ENCODE results near the gene GPX2.

The GPX2 gene

GRCh38 chr14:64942531-64943111 is at the start of gene GPX2:
GPX2 (minus strand) TSS chr14:64942745; CDS start chr14:64942726, 19 bp downstream.
- no peaks in the 10 kb centered on the region for H3K27me3 ChIP-seq
- TF ChIP-seq CTCF (IDR thresholded peaks at IDR 0.05), result no peak
- DNase-seq, result no peak
- no peak within 1 kb of the TSS for H3K27ac ChIP-seq
- no peak within 1 kb of the TSS for H3K4me3 ChIP-seq
- H3K4me1 ChIP-seq, result peaks cover 0 to 3% (median 1%) of the 10 kb centered on the region in 4 donors
- intact Hi-C loops (cut with DNase I; ENCODE audit: low total_unique reads), result no loop called here
- H3K9me3 ChIP-seq, result no peaks in the 10 kb centered on the region
- H3K36me3 ChIP-seq, result peaks cover 0 to 60% (median 35%) of the 10 kb centered on the region in 3 donors

GRCh38 chr14:64990939-64991338 is 48.4 kb upstream of the GPX2 start:
- no peaks in the 10 kb centered on the region for H3K9me3 ChIP-seq
- no peak for TF ChIP-seq CTCF (IDR thresholded peaks at IDR 0.05)
- no peak overlapping the region for H3K27ac ChIP-seq
- no peaks in the 10 kb centered on the region for H3K27me3 ChIP-seq
- intact Hi-C loops (cut with DNase I; ENCODE audit: low total_unique reads), result no loop called here
- no peak overlapping the region for H3K4me3 ChIP-seq
- peaks cover 0 to 12% (median 10%) of the 10 kb centered on the region in 4 donors for H3K4me1 ChIP-seq
- H3K36me3 ChIP-seq, result no peaks in the 10 kb centered on the region
- DNase-seq, result no peak

- no peaks in the 10 kb centered on the region for H3K9me3 ChIP-seq
- DNase-seq, result no peak
- intact Hi-C loops (cut with DNase I; ENCODE audit: low total_unique reads), result no loop called here
- no peaks in the 10 kb centered on the region for H3K36me3 ChIP-seq
- no peaks in the 10 kb centered on the region for H3K27me3 ChIP-seq
- no peak for TF ChIP-seq CTCF (IDR thresholded peaks at IDR 0.05)
- H3K27ac ChIP-seq, result no peak overlapping the region
- H3K4me3 ChIP-seq, result no peak overlapping the region
- H3K4me1 ChIP-seq, result peaks cover 0 to 12% (median 10%) of the 10 kb centered on the region in 4 donors
These were observed 47.8 kb upstream of the GPX2 start for GRCh38 chr14:64990296-64990695.

GRCh38 chr14:64987438-64987767 is 44.9 kb upstream of the GPX2 start:
- Histone ChIP-seq H3K27me3 (no peaks in the 10 kb centered on the region), H3K27ac (peak overlapping the region; percentile 83 to 89), H3K9me3 (no peaks in the 10 kb centered on the region), H3K36me3 (no peaks in the 10 kb centered on the region), H3K4me1 (peaks cover 0 to 15% (median 11%) of the 10 kb centered on the region in 4 donors), H3K4me3 (peak overlapping the region; percentile 68 to 72)
- no peak for DNase-seq
- TF ChIP-seq CTCF (IDR thresholded peaks at IDR 0.05), result no peak
- intact Hi-C loops (cut with DNase I; ENCODE audit: low total_unique reads), result loop anchor here (5.0 to 10.0 kb wide), 2 partner anchors 75 to 837 kb away; partner anchors contain the start of gene CHURC1

- peaks cover 0 to 15% (median 11%) of the 10 kb centered on the region in 4 donors for H3K4me1 ChIP-seq
- intact Hi-C loops (cut with DNase I; ENCODE audit: low total_unique reads), result loop anchor here (5.0 to 10.0 kb wide), 2 partner anchors 75 to 838 kb away; partner anchors contain the start of gene CHURC1
- no peaks in the 10 kb centered on the region for H3K36me3 ChIP-seq
- DNase-seq, result peak; percentile 95 to 97
- TF ChIP-seq CTCF (IDR thresholded peaks at IDR 0.05), result peak; percentile 61 to 79
- peak within 1 kb of the TSS; percentile 68 to 72 for H3K4me3 ChIP-seq
- peak within 1 kb of the TSS; percentile 83 to 89 for H3K27ac ChIP-seq
- no peaks in the 10 kb centered on the region for H3K9me3 ChIP-seq
- no peaks in the 10 kb centered on the region for H3K27me3 ChIP-seq
These were observed 44.3 kb upstream of the GPX2 start, which contains the start of gene FNTB for GRCh38 chr14:64986648-64987437. FNTB (plus strand) TSS chr14:64986895; CDS start chr14:64986954, 59 bp downstream.
